Calu3 (cell line): ENCODE measurements around the gene OSBPL3. TPM values are rescaled to one million over a fixed set of nuclear protein-coding genes. Genes with fewer than 3 reads are reported as not detected.

Experiments
- BruUV-seq: library from RNA; stranded (reverse); fragments of 400-500 nt; replicated peaks from 2 replicates; lab custom pipeline; 2021; lab: Mats Ljungman, UMichigan
- CTCF ChIA-PET: fragments of 300-600 bp; sonication (Branson Sonifier 250); formaldehyde crosslinking; loops from one replicate; lab custom pipeline; 2022; ENCODE audit warnings: antibody characterized with exemption; lab: Charles Lee
- DNase-seq: peaks from one replicate; pipeline ENCODE4 v3.0.0; 2022
- H3K27ac Mint-ChIP-seq: one replicate; pipeline ENCODE4 v1.8.0; 2022; ENCODE audit warnings: mixed read lengths; ENCODE audit not compliant: unreplicated experiment
- H3K27me3 Mint-ChIP-seq: one replicate; pipeline ENCODE4 v1.8.0; 2022; ENCODE audit warnings: mixed read lengths; ENCODE audit not compliant: unreplicated experiment
- H3K36me3 Mint-ChIP-seq: one replicate; pipeline ENCODE4 v1.8.0; 2022; ENCODE audit warnings: mild to moderate bottlenecking, moderate library complexity, mixed read lengths; ENCODE audit not compliant: insufficient read depth, unreplicated experiment
- H3K4me1 Mint-ChIP-seq: one replicate; pipeline ENCODE4 v1.8.0; 2022; ENCODE audit warnings: mild to moderate bottlenecking, low read depth, mixed read lengths; ENCODE audit not compliant: unreplicated experiment
- H3K4me3 Mint-ChIP-seq: one replicate; pipeline ENCODE4 v1.8.0; 2022; ENCODE audit warnings: mild to moderate bottlenecking, low read depth, moderate library complexity, mixed read lengths; ENCODE audit not compliant: unreplicated experiment
- H3K9me3 Mint-ChIP-seq: one replicate; pipeline ENCODE4 v1.8.0; 2022; ENCODE audit warnings: low read depth, mixed read lengths; ENCODE audit not compliant: unreplicated experiment
- intact Hi-C: fragments of 100-400 bp; cut with micrococcal nuclease; formaldehyde crosslinking; loops from one replicate; pipeline ENCODE4 v1.10.0; 2022; ENCODE audit not compliant: unreplicated experiment
- total RNA-seq: library from RNA; stranded (reverse); gene quantifications from 2 replicates; pipeline ENCODE4 v1.2.3, GENCODE V29; 2022
- TF ChIP-seq, protein P1 (sequence below): fragments of 200-600 bp; IDR thresholded peaks from one replicate; pipeline ENCODE4 v1.8.0; 2022; ENCODE audit warnings: antibody characterized with exemption; ENCODE audit not compliant: unreplicated experiment

Gene OSBPL3
- total RNA-seq, 1 experiment from 2014 or later: 136 TPM

DNA sequence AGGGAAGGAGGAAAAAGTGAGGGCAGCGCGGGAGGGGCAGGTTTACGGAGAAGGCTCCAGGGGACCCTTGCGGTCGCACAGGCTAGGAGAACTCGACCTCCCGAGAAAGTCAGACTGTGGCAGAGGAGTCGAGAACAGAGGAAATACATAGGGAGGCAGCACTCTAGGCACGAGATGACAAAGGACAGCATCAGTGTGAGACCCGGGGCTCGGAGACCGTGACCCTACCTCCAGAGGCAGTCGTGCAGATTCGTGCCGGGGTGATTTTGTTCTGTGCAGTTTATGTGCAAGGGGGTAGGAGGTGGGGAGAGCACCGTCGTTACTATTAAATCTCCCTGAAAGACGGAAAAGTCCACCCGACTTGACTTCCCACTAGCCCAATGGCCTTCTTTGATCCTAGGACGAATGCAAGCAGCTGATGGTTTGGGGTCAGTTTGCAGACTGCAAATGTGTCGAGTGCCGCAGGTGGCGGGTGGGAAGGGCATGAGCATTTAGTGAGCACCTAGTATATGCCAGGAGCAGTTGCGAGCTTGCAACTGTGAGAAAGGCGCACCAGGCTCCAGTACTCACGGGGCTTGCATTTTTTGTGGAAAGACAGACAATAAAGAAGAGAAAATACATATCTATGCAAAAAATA is 674 bp upstream of the OSBPL3 start:
- H3K36me3 Mint-ChIP-seq: peaks cover 53% of the 10 kb centered on the region
- peak; percentile 64 for DNase-seq

DNA sequence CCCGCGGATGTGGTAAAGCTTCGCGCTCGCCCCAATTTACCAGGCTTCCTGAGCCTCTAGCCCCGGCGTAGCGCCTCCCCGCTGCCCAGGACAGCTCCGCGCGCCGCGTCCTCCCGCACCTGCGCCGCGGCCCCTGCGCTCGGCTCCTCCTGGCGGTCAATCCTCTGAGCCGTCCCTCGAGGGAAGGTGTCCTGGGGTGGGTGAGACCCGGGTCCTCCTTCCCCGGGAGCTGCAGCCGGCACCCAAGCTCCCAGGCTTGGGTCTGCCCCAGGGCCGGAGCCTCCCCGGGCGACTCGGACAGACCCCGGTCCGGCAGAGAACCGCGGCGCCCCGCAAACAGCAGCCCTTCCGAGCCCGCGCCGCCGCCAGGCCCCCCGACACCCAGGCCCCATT is 512 bp downstream of the OSBPL3 start:
- H3K9me3 Mint-ChIP-seq: no peaks in the 10 kb centered on the region
- peak; percentile 86 for DNase-seq
- H3K36me3 Mint-ChIP-seq: peaks cover 63% of the 10 kb centered on the region
- H3K4me3 Mint-ChIP-seq: peak overlapping the region; percentile 86
- H3K27me3 Mint-ChIP-seq: no peaks in the 10 kb centered on the region
- H3K27ac Mint-ChIP-seq: peak overlapping the region; percentile 57
- TF ChIP-seq, protein P1, sequence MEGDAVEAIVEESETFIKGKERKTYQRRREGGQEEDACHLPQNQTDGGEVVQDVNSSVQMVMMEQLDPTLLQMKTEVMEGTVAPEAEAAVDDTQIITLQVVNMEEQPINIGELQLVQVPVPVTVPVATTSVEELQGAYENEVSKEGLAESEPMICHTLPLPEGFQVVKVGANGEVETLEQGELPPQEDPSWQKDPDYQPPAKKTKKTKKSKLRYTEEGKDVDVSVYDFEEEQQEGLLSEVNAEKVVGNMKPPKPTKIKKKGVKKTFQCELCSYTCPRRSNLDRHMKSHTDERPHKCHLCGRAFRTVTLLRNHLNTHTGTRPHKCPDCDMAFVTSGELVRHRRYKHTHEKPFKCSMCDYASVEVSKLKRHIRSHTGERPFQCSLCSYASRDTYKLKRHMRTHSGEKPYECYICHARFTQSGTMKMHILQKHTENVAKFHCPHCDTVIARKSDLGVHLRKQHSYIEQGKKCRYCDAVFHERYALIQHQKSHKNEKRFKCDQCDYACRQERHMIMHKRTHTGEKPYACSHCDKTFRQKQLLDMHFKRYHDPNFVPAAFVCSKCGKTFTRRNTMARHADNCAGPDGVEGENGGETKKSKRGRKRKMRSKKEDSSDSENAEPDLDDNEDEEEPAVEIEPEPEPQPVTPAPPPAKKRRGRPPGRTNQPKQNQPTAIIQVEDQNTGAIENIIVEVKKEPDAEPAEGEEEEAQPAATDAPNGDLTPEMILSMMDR: peak; percentile 43
- intact Hi-C loops: loop anchor here (1.0 to 5.0 kb wide), 2 partner anchors 72 to 154 kb away; no protein-coding TSS in a partner anchor
- CTCF ChIA-PET: interaction anchor here (0.5 to 5.3 kb wide), 24 partner anchors 7 to 1382 kb away, joined by 3 to 29 read pairs (median 4); no protein-coding TSS in a partner anchor
- H3K4me1 Mint-ChIP-seq: peaks cover 53% of the 10 kb centered on the region
- BruUV-seq: no TSS peak

More for the DNA sequence above, 674 bp upstream of the OSBPL3 start:
- no peaks in the 10 kb centered on the region for H3K9me3 Mint-ChIP-seq
- TF ChIP-seq, protein P1: no peak
- peaks cover 41% of the 10 kb centered on the region for H3K4me1 Mint-ChIP-seq
- H3K27me3 Mint-ChIP-seq: no peaks in the 10 kb centered on the region
- H3K4me3 Mint-ChIP-seq: peak overlapping the region; percentile 86
- BruUV-seq: TSS peak; percentile 70
- peak overlapping the region; percentile 92 for H3K27ac Mint-ChIP-seq
- intact Hi-C loops: loop anchor here (1.0 to 2.0 kb wide), 3 partner anchors 50 to 160 kb away; no protein-coding TSS in a partner anchor
- CTCF ChIA-PET: interaction anchor here (1.1 to 5.3 kb wide), 16 partner anchors 9 to 160 kb away, joined by 3 to 29 read pairs (median 12); no protein-coding TSS in a partner anchor

DNA sequence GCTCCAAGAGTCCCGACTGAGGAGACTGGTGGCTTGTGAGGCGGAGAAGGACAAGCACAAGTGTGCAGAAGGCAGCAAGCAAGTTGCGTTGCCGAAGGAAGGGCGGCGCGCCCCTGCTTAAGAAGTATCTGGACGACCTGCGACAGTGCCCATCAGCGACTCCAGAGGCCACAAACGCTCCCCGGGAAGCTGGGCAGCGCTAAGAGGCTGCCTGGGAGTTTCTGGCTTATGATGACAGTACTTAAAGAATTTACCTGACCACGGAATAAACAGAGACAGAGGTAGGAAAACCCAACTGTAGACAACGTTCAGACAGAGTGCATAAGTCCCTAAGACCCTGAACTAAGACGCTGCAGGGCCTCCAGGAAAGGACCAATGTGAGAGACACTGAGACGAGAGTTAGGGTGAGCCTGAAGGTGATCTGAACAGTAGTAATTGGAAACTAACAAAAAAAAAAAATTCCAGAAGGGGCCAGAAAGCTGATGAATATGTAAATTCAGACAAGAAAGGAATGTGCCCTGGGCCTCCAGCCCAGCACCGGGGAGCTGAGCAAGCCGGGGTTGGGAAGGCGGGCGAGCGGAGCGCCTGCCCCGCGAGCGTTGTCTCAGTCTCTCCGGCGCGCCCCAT is 1.0 kb downstream of the OSBPL3 start:
- Mint-ChIP-seq H3K27me3 (no peaks in the 10 kb centered on the region), H3K4me1 (peaks cover 58% of the 10 kb centered on the region), H3K4me3 (peak overlapping the region; percentile 86), H3K9me3 (no peaks in the 10 kb centered on the region), H3K36me3 (peaks cover 68% of the 10 kb centered on the region), H3K27ac (peak overlapping the region; percentile 57)
- BruUV-seq: no TSS peak
- CTCF ChIA-PET: interaction anchor here (0.5 to 5.3 kb wide), 21 partner anchors 7 to 1381 kb away, joined by 3 to 29 read pairs (median 3); no protein-coding TSS in a partner anchor
- intact Hi-C loops: loop anchor here (1.0 to 5.0 kb wide), 2 partner anchors 72 to 154 kb away; no protein-coding TSS in a partner anchor
- TF ChIP-seq, protein P1: no peak
- peak; percentile 44 for DNase-seq

DNA sequence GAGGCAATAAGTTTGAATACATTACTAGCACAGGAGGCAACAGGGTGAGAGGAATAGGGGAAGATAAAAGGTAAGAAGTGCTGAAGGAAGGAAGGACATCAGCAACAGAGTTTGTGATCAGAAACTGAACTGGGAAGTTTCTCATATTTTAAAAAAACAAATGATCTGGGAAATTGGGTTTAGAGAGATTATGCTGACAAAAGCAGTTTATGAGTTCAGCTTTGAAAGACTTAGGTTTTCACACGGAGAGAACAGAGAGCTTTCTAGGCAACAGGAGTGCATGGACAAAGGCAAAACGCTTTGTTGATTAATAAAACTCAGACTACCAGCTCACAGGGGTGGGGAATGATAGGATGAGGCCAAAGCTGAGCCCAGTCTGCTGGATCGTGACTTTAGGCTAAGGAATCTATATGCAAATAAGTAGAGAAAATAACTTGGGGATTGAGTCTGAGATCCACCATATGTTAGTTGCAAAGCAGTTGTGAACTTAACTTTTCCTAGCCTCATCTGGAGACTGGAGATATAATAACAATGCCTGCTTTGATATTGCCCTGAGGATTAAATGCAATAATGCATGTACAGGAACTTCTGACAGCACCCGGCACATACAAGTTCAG is 4.2 kb downstream of the OSBPL3 start:
- peak overlapping the region; percentile 8 for H3K27ac Mint-ChIP-seq
- no peak for DNase-seq
- CTCF ChIA-PET: interaction anchor here (1.4 kb wide), 1 partner anchor 9 kb away, joined by 3 read pairs; no protein-coding TSS in a partner anchor
- peaks cover 70% of the 10 kb centered on the region for H3K4me1 Mint-ChIP-seq
- H3K27me3 Mint-ChIP-seq: no peaks in the 10 kb centered on the region
- no TSS peak for BruUV-seq
- peaks cover 54% of the 10 kb centered on the region for H3K36me3 Mint-ChIP-seq
- intact Hi-C loops: loop anchor here (5.0 kb wide), 1 partner anchor 68 kb away; no protein-coding TSS in a partner anchor
- no peaks in the 10 kb centered on the region for H3K9me3 Mint-ChIP-seq
- peak overlapping the region; percentile 86 for H3K4me3 Mint-ChIP-seq
- TF ChIP-seq, protein P1: no peak
